CD4-positive, alpha-beta T cell treated with Interleukin-4 for 1 hour (primary cell): ENCODE results near the gene MACROD2.

ENCODE experiments used
- DNase-seq, 2 donors: peaks; one replicate each; pipeline ENCODE4 v3.0.0-alpha.2; 2020 to 2022

Gene MACROD2

DNA sequence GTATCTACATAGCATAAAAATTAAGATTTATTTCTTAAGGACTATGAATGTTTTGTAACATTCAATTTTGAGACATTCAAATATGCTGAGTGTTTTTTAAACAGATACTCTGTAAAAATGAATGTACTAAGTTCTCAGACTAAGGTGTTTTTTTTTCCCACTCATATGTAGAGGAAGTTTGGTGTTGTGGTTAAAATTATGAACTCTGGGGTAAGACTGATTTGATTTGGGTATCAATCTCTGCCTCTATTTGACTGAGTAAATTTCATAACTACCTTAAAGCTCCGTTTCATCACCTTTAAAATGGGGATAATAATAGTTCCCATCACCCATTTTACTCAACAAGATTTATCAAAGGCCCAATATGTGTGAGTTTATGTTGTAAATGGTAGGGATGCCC lies 728.7 kb downstream of the MACROD2 start:
- no peak for DNase-seq

DNA sequence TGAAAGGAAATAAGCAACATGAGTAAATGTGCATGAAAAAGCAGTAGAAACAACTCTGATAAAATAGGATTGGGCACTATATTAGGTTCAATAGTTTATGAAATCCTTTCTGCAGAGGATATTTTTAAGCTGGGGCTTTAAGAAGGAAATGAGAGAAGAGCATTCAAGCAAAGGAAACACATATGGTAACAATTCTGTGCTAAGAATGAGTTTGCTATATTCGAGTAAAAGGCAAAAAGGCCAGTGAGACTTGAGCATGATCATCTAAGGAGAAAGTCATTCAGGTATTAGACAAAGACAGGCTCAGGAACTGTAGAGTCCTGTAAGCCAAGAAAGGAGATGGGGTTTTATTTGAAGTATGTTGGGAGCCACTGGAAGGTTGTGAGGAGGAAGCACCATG lies 729.2 kb downstream of the MACROD2 start:
- no peak for DNase-seq

DNA sequence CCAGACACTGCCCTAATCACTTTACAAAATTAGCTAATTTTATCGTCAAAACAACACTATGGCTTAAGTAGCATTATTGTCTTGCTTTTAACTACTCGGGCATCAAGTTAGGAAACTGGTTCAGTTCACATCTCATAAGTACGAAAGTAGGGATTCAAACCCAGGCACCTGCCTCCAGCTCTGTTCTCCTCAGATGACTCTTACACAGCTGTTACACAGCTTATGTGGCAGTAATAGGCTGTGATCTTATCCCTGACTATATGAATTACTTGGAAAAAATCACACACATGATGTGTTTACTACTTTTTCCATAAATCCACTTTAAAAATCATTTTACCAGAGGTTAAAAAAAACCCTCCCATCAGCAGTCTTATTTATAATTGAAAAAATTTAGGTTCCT lies 731.3 kb downstream of the MACROD2 start:
- DNase-seq = no peak

DNA sequence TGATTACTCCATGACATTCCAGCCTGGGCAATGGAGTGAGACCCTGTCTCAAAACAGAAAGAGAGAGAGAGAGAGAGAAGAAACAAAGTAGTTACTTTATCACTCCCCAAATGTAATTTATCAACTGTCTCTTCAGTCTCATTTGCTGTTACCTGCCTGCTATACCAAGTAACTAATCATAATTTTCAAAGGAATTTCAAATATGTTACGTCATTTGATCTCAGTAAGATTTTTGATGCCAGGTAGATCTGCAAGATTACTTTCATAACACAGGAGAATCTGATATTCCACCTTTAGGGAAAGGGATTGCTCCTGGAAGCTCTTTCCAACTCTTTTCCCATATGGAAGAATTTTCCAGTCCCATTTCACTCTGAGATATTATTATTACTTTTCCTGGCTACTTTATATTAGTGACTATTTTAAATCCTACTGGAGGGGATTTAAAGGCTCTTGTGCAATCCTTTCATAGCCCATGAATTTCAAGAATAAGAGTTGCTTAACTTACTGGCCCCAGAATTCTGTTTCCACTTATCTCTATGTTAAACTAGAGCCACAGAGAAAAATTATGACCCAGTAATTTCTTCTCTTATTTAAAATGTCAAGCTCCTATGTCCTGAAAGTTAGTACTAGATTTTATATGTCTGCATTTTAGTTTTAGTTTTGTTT lies 732.3 kb downstream of the MACROD2 start:
- DNase-seq = no peak

DNA sequence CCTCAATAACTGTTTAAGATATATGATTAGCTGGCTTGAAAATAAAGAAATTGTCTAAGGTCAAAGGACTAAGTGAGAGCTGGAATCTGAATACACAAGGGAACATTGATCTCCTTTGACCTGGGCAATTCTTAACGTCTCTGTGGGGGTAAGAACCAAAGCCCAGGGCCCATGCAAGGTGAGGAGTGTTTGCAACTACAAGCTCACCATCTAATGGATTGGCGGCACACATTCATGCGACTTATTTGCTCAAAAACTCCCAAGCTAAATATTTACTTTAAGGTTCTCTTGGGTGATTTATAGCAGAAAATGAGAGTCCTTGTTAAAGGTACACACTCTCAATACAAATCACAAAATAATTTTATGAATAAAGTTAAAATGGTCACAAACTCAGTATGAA lies 734.1 kb downstream of the MACROD2 start:
- no peak for DNase-seq

DNA sequence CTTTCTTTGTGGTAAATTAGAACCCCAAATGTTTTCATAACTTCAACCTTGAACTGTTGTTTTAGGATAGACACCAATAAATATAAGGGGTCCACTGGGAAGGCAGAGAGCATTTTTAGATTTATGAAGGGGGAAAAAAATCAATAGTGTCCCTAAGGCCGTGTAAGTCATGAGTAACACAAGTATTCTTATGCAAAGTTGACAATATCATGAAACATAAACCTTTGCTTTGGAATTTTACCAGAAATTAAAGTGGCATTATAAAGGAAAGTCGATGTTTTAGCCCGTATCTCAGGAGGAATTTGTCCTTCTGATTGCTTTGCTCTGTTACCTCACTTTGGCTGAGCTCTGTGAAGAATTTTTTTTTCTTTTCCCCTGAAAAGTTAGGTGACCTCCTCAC lies 737.0 kb downstream of the MACROD2 start:
- DNase-seq = no peak

DNA sequence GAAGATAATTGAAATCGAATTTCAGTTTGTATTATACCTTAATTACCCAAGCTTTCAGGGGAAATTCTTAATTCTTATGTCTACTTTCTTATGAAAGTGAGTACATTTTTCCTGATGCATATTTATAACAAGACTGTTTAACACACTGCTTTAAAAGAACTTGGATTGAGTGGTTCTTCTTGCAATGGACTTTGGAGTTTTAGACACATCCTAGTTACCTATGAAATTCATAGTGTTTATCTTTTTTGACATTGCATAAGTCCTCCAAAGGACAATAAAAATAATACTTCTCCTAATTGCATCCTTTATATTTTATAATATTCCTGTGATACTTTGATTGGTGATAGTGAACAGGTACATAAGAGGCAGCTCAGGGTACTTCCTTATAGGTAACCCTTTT lies 737.7 kb downstream of the MACROD2 start:
- DNase-seq = no peak

DNA sequence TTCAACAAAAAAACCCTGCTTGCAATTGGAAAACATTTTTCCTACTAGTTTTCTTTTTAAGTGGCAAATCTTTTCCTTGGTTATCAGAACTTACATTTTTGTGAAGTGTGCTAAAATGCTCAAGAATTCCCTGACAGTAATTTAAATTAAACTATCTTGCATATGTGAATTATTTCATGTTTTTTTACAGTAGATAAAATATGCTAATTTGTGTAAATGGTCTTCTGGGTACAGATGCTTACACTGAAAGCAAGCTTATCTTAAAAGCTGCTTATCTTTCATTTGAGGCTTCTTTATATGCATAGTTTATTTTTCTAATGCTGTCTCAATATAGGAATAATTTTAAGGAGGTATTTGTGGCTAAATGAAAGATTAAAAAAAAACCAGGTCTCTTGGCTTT lies 745.1 kb downstream of the MACROD2 start:
- no peak for DNase-seq

DNA sequence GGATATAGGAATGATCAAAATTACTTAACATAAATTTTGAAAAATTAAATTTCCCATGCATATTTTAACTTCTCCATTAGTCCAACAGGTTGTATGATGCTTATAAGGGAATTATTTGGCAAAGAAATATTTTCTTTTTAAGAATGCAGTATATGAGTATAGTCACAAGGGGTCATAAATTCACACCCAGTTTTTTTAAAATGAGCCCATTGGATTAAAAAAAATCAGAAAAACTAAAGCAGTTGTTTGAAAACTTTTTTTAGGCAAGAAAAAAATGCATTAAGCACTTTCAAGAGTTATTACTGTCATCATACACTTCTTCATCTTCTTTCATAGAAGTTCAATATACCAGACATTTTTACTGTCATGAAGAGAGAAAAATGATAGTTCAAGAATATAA lies 746.3 kb downstream of the MACROD2 start:
- no peak for DNase-seq

DNA sequence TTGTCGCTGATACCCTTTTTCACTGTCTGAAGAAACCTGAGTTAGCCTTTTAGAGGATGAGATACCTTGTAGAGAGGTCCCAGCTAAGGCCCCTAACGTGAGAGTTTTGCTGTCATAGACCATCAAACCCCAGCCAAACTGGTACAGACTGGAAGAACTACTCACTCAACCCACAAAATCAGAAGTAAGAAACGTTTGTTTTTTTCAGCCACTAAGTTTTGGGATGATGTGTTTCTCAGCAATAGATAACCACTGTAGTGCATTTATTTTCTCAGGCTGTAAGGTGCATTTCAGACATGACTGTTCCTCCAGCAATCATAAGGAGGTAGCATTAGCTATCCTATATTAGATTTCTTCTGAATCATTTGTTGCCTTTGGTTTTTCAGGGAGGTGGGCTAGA lies 749.4 kb downstream of the MACROD2 start:
- DNase-seq = no peak

DNA sequence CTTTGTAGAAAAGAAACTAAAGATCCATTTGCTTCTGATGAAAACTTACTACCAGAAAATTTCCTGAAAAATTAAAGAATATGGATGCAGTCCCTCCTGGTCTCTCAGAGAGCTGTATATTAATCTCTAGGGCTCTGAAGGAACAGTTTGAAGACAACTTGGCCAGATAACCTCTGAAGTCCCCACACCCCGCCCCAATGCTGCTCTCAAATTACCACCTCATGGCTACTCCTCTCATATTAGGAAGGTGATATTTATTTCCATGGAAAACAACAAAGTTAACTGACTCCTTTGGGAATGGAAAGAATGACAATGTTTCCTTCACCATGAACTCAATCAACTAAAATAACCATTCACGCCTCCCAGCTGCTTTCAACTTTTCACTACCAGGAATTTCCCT lies 750.5 kb downstream of the MACROD2 start:
- no peak for DNase-seq

DNA sequence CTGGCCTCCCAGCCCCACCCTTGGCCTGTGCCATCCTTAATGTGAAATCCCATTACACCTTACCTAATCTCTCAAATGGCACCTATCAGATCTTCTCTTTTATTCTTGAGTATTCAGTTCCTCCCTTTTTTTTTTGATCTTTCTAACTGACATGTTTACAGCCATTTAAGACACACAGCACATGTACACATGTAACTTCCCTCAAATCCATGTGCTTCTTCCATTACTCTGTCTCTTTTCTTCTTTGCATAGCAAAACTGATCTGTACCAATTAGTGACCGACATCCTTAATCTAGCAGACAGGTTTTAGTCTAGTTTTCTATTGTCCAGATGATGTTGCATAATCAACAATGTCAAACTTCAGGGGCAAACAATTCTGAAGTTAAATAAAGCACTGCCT lies 755.9 kb downstream of the MACROD2 start:
- no peak for DNase-seq

DNA sequence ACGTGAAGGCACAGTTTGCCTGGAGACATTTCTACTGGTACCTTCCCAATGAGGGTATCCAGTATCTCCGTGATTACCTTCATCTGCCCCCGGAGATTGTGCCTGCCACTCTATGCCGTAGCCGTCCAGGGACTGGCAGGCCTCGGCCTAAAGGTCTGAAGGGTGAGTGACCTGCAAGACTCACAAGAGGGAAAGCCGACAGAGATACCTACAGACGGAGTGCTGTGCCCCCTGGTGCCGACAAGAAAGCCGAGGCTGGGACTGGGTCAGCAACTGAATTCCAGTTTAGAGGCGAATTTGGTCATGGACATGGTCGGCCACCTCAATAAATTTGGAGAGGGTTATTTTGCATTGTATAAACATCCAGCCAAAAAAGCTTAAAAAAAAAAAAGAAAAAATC lies 762.4 kb downstream of the MACROD2 start:
- DNase-seq = no peak

DNA sequence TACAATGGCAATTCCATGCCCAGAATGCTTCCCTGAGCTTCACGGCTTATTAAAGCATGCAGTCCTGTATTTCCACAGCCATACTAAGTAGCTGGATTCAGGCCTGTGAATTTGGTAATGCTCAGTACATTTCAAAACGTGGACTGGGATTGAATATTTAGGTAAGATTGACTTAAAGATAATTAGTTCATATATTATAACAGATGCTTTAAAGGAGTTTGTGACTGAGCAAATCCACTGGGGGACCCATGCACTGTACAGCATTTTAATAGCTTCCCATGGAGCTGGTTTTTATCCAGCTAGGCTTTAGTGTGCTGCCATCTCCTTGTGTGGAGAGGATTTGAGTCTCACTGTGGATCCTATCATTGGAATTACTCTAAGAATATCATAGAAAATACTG lies 763.0 kb downstream of the MACROD2 start:
- DNase-seq = no peak

DNA sequence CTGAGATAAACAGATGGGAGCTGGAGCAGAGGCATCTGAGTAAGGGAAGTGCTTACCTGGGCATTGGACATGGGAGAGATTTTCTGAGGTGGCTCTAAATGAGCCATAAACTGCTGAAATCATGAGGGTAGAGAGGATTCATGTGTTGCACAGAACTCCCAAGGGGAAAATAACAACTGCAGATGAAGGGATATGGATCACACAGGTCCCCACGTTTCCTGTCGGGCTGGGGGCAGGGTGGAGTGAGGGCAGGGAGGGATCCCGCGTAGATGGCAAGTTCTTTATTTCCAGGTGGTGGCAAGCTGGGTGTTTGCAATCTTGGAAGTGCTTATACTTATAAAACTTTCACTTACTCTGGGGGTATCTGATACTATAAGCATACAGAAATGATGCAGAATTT lies 764.7 kb downstream of the MACROD2 start:
- DNase-seq = no peak

DNA sequence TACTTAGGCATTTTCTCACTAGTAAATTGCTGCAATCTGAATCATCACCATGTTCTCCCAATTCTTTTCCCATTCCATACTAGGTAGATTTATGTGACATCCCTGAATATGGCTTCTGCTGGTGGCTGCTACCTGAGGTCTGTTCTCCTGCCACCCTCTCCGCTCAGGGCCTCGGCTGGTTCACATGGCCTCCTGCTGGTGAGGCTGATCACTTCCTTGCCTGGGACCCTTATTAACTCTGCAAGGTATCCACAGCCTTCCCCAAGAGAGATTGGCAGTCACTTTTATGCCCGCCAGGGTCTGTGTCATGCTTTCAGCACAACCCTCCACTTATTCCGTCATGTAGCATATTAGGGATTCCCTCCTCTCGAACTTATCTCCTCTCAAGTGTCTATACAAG lies 766.6 kb downstream of the MACROD2 start:
- DNase-seq = no peak

DNA sequence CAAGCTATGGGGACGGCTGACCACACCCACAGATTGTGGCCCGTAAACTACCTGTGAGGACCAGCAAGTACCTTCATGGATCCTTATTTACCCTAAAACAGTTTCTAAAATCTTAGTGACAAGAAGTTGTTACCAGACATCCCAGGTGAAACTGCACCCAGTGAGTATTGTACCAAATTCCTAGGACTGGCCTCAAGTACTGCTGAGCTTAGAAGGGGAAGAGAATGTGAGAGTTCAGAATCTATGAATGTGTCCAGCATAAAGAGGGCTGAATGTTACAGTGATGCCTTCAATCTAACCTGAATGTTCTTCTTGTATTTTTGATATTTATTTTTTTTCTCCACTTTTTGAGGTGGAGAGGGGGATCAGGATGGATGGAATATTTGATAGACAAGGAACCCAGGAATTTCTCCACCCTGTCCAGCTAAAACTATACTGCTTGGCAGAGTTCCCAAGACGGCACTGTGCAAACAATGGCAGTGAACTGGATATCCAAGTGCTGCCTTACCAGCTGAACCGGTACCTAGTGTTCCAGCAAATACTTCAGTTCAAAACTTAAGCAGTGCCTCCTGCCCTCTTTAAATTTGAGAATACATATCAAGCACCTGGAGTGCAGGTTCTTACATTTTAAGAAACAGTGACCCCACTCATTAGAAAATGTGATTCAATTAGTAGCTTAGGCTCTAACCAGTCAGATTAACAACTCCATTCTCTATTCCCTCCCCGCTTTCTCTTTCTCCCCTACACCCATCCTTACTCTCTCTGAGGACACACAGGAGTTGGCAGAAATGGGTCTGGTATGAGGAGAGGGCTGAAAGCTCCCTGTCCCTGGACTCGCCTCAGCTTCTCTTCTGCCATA lies 769.4 kb downstream of the MACROD2 start:
- DNase-seq = no peak

DNA sequence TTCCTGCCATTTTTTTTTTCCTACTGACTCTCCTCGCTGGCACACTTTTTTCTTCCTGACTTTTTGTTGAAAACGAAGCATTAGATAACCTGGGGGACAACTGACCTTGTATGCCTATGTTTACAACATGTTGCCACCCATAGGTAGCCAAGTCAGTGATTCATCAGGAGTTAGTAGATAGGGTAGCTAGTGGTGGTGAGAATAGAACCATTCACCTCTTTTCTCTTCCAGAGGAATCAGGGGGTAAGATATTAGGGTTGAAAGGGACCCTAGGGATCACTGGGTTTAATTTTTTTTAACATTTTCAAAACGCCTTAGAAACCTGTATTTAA lies 770.0 kb downstream of the MACROD2 start:
- no peak for DNase-seq

DNA sequence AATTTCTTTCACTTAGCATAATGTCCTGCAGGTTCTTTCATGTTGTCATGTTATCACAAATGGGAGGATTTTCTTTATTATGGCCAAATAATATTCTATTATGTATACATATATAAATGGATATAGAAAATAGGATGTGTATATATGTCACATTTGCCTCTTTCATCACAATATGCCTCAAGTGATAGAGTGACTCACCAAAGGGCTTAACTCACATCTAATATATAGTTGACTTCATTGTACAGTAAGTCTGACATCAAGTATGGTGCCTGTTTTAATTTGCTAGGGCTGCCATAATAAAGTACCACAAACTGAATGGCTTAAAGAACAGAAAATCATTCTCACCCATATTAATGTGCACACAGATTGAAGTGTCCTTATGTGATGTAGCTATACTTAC lies 778.2 kb downstream of the MACROD2 start:
- DNase-seq = no peak

DNA sequence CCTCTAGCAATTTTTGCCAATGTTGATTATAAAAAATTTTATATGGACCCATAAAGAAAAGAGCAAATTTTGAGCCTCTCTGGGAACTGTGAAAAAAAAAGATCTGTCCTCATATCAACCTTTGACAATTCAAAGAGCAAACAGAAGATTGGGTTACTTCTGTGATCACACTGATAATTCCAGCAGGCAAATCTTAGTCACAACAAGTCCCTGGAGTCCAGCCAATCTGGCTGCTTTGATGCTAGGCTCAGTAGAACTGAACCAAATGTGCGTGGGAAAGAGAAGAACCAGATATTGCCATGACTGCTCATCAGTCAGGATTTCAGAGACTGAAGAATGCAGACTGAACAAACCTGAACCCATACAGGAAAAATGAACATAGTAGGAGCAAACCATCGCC lies 780.5 kb downstream of the MACROD2 start:
- no peak for DNase-seq

DNA sequence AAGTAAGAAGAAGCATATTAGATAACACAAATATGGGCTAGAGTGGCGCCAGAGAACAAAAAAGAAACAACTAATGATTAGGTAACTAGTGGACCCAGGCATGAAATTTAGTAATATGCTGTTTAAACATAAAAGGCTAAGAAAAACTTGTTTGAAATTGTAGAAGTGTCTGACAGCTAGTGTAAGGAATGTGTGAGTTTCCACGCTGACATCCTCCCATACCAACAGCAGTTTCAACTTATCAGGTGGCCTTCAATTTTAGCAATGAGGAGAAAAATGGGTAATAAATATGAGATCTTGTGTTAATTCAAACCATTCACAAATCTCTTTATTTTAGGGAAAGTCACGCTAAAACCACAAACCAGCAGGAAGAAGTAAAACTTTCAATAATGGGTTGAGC lies 782.3 kb downstream of the MACROD2 start:
- DNase-seq = no peak

DNA sequence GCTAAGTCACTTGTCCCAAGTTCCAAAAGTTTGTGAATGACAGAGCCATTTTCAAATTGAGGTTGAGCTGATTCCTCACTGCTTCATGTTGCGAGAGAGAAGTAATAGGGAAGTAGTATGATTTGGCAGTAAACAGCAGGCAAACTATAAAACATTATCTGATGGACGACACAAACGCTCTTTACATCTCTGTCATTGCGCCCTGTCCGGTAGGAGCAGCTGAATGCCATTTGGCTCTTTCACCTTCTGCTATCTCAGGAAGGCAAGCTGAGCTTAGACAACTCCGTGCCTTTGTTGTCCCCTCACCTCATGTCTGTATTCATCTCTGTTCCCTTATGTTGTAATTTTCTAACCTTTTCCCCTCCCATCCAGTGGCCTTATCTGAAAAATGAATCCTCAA lies 782.8 kb downstream of the MACROD2 start:
- no peak for DNase-seq

DNA sequence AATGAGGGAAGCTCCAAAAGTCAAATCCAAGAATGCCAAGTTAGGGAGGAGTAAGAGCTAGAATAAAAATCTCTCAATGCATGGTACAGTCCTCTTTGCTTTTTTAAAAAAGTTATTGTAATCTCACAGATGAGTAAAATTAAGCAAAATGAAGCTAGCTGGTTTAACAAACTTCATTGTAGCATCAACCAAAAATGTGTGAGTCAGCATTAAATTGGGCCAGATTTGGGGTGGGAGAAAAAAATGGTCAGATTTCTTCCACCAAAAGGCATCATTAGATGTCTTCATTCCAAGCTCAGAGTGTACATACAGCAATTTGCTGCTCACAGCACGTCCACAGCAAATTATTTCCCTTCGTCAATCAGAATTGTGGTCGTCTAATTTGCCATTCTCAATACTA lies 783.6 kb downstream of the MACROD2 start:
- DNase-seq = no peak

DNA sequence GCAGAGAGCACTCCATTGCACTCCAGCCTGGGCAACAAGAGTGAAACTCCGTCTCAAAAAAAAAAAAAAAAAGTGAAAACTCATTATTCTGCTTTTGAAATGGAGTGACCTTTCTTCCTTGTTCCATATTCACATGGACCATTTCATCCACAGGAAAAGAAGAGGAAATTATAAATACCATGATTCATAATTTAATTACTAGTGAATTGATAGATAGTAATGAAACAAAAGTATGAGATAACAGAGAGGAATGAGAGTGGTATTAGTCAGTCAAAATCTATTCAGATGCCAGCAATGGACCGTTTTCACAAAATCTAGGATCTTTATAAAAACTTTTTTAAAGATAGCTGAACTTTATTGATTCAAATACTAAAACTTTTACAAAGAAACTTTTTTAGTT lies 785.2 kb downstream of the MACROD2 start:
- no peak for DNase-seq

DNA sequence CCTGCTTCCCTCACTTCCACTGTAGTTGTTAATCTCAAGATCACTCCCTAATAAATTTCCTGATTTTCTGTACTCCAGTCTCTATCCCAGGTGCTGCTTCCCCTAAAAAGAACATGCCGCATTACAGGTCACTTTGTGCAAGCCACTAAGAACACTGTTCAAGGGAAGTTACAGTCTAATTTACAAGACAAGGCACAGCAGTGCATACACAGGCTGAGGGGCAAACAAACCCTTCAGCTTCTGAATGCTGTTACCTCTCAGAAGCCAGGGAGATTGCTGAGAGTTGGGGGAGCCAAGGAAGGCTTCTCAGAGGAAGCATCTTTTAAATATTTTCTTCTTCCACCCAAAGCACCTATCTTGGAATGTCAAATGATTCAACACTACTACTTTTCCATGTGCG lies 787.4 kb downstream of the MACROD2 start:
- DNase-seq = no peak
